ENCODE results near the gene ZSCAN31.

DNA sequence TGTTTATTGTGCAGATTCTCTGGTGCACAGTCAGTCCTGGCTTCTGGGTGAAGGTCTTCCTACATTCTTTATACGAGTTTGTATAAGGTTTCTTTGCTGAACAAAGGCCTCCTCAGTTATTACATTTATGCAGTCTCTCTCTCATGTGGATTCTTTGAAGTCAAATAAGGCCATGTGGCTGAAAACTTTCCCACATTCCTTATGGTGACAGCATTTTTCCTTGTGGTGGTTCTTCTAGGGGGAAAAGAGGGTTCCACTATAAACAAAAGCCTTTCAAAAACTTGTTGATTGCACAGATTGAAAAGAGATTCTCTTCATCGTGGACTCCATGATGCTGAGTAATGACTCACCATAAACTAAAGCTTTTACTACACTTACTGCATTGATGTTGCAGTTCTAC is 44.4 kb upstream of the ZSCAN31 start:
- no peak for TF ChIP-seq GABPA (IDR thresholded peaks at IDR 0.05; ENCODE audit: low read depth)
- TF ChIP-seq CTCF (IDR thresholded peaks at IDR 0.05; ENCODE audit: insufficient read depth, low read length) = no peak
- TF ChIP-seq, protein P1, sequence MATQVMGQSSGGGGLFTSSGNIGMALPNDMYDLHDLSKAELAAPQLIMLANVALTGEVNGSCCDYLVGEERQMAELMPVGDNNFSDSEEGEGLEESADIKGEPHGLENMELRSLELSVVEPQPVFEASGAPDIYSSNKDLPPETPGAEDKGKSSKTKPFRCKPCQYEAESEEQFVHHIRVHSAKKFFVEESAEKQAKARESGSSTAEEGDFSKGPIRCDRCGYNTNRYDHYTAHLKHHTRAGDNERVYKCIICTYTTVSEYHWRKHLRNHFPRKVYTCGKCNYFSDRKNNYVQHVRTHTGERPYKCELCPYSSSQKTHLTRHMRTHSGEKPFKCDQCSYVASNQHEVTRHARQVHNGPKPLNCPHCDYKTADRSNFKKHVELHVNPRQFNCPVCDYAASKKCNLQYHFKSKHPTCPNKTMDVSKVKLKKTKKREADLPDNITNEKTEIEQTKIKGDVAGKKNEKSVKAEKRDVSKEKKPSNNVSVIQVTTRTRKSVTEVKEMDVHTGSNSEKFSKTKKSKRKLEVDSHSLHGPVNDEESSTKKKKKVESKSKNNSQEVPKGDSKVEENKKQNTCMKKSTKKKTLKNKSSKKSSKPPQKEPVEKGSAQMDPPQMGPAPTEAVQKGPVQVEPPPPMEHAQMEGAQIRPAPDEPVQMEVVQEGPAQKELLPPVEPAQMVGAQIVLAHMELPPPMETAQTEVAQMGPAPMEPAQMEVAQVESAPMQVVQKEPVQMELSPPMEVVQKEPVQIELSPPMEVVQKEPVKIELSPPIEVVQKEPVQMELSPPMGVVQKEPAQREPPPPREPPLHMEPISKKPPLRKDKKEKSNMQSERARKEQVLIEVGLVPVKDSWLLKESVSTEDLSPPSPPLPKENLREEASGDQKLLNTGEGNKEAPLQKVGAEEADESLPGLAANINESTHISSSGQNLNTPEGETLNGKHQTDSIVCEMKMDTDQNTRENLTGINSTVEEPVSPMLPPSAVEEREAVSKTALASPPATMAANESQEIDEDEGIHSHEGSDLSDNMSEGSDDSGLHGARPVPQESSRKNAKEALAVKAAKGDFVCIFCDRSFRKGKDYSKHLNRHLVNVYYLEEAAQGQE (IDR thresholded peaks at IDR 0.05; ENCODE audit: insufficient replicate concordance, low read depth) = no peak
- no peak for TF ChIP-seq POLR2AphosphoS5 (IDR thresholded peaks at IDR 0.05; ENCODE audit: low read depth)

All from HL-60 (cell line).